ENCODE data around the gene VAV3. TPM values are rescaled to one million over a fixed set of nuclear protein-coding genes. Genes with fewer than 3 reads are reported as not detected.

VAV3 gene
- total RNA-seq, 2 experiments from 2014 or later: 5.1 to 5.2 TPM

GRCh38 chr1:107941123-107941522 lies 23.9 kb downstream of the VAV3 start:
- CTCF ChIA-PET: no interaction called here
- POLR2A ChIA-PET: no interaction called here

- CTCF ChIA-PET: no interaction called here
- POLR2A ChIA-PET: no interaction called here
Measured at GRCh38 chr1:107940701-107941100, 24.3 kb downstream of the VAV3 start.

GRCh38 chr1:107940017-107940577 lies 24.9 kb downstream of the VAV3 start:
- CTCF ChIA-PET: no interaction called here

DNA sequence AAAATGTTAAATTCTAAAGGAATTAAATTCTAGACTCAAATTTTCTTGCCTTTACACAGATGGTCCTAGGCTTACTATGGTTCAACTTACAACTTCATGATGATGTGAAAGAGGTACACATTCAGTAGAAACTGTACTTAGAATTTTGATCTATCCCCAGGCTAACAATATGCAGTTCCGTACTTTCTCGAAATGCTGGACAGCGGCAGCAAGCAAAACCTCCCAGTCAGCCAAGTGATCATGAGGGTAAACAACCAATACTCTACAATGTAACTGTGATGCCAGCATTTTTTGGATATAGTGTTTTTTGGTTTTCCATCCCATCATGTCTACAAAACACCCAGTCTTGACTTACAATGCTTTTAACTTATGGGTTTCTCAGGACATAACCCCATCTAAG lies 25.7 kb downstream of the VAV3 start:
- POLR2A ChIA-PET: no interaction called here
- CTCF ChIA-PET: no interaction called here

More at GRCh38 chr1:107940017-107940577, 24.9 kb downstream of the VAV3 start:
- POLR2A ChIA-PET: no interaction called here

DNA sequence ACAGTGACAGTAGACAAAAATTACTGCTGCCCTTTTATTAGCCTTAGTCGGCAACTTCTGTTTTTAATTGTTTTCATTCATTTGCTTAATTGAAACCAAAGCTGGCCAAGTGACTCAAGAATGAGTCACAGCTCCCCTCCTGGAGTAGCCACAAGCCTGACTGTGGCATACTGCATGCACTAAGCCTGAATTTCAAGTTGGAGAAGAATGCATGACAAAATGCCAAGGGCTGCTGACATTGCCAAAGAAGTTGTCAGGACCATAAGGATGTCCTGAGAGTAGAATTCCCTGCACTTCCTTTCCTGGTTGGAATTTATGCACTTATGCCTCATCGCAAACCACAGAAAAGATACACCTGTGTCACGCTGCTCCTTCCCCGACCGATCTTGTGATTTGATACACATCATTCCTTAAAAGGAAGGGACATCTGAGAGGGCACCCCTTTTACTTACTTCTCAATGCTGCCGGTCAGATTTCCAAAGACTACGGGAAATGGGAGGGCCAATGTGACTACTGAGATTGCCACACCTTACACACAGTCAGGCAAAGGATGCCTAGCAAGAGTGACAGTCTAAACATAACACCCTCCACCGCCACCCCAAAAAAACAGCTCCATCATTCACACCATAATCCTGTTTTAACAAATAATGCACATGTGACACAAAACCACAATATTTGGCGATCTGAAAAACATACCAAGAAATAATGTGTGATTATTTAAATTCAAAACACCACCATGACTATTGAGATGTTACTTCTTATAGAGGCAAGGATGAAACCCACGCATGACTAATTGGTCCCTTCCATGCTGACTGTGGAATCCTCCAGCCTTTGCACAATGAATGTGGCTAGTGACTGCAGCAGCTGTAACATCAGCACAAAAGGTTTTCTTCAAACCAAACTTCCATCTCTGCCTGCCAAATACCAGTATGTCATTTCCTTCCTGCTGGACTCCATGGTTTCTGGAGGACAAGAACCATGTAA lies 28.2 kb downstream of the VAV3 start:
- ChIA-PET POLR2A (interaction anchor here (1.5 kb wide), 1 partner anchor 27 kb away, joined by 6 read pairs; no protein-coding TSS in a partner anchor), CTCF (interaction anchor here (1.0 to 1.1 kb wide), 2 partner anchors 27 to 29 kb away, joined by 3 to 5 read pairs; partner anchors contain the start of gene VAV3)

GRCh38 chr1:107935396-107936064 lies 29.4 kb downstream of the VAV3 start:
- POLR2A ChIA-PET: no interaction called here
- CTCF ChIA-PET: no interaction called here

DNA sequence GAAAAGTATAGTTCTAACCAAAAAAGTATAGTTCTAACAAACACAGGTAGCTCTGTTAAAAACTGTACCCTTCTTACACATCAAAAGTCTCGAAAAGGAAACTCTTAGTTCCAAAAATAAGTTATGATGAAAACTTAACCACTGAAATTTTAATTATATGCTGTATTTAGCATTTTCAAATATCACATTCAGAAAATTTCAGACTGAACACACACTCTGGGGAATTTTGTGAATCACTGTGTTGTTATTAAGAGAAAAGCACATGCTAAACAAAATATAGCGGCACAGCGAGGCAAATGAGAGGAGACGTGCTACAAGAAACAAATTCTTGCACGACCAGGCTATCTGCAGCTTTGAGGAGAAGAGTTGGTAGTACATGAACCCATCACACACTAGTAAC lies 30.4 kb downstream of the VAV3 start:
- ChIA-PET POLR2A (interaction anchor here (1.6 to 1.7 kb wide), 2 partner anchors 29 to 31 kb away, joined by 3 to 10 read pairs; partner anchors contain the start of gene VAV3), CTCF (no interaction called here)

GRCh38 chr1:107933736-107934135 lies 31.2 kb downstream of the VAV3 start:
- ChIA-PET POLR2A (interaction anchor here (1.6 to 1.7 kb wide), 2 partner anchors 30 to 32 kb away, joined by 3 to 10 read pairs; partner anchors contain the start of gene VAV3), CTCF (interaction anchor here (0.7 kb wide), 1 partner anchor 136 kb away, joined by 3 read pairs; no protein-coding TSS in a partner anchor)

DNA sequence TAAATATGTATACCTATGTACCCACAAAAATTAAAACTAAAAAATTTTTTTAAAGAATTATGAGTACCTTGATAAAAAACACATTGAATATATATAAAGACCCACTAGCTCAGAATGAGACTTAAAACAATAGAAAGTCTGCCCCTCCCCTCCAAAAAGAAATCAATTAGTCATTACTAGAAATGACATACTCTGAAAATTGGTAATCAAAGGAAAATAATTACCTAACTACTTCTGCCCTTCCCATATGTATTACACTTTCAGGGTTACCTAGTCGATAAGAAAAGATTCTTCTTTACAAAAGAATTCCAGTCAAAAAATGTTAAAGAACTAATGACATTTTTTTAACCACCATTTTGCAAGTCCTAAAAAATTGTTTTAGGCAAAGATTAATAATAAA lies 34.7 kb downstream of the VAV3 start:
- ChIA-PET CTCF (no interaction called here), POLR2A (no interaction called here)

GRCh38 chr1:107927820-107928219 lies 37.2 kb downstream of the VAV3 start:
- ChIA-PET CTCF (interaction anchor here (1.4 kb wide), 1 partner anchor 198 kb away, joined by 3 read pairs; no protein-coding TSS in a partner anchor), POLR2A (no interaction called here)

- ChIA-PET CTCF (interaction anchor here (1.2 kb wide), 1 partner anchor 145 kb away, joined by 3 read pairs; no protein-coding TSS in a partner anchor), POLR2A (no interaction called here)
Measured at GRCh38 chr1:107926436-107927080, 38.4 kb downstream of the VAV3 start.

GRCh38 chr1:107925565-107925964 lies 39.4 kb downstream of the VAV3 start:
- ChIA-PET POLR2A (no interaction called here), CTCF (no interaction called here)

GRCh38 chr1:107920999-107921398 lies 44.0 kb downstream of the VAV3 start:
- POLR2A ChIA-PET: no interaction called here

GRCh38 chr1:107920561-107920960 lies 44.4 kb downstream of the VAV3 start:
- ChIA-PET CTCF (no interaction called here), POLR2A (interaction anchor here (0.5 kb wide), 1 partner anchor 78 kb away, joined by 3 read pairs; no protein-coding TSS in a partner anchor)

More at GRCh38 chr1:107920999-107921398, 44.0 kb downstream of the VAV3 start:
- CTCF ChIA-PET: no interaction called here

DNA sequence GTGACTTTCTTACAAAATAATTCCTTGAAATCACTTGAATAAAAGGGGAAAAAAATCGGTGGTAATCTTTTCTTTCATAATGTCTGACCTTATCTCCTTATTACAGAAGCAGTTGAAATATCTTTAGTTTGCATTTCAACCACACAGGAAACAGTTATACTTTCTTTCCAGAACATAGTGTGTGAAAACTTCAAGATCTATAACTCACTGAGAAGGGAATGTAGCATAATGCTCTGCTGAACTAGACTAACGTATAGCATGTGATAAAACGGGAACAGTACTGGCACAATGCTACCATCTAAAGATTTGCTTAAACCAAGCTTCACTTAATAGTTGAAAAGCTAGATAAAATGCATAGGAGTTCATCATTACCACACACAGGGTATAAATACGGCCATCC lies 45.0 kb downstream of the VAV3 start:
- ChIA-PET POLR2A (interaction anchor here (0.5 kb wide), 1 partner anchor 77 kb away, joined by 3 read pairs; no protein-coding TSS in a partner anchor), CTCF (no interaction called here)

DNA sequence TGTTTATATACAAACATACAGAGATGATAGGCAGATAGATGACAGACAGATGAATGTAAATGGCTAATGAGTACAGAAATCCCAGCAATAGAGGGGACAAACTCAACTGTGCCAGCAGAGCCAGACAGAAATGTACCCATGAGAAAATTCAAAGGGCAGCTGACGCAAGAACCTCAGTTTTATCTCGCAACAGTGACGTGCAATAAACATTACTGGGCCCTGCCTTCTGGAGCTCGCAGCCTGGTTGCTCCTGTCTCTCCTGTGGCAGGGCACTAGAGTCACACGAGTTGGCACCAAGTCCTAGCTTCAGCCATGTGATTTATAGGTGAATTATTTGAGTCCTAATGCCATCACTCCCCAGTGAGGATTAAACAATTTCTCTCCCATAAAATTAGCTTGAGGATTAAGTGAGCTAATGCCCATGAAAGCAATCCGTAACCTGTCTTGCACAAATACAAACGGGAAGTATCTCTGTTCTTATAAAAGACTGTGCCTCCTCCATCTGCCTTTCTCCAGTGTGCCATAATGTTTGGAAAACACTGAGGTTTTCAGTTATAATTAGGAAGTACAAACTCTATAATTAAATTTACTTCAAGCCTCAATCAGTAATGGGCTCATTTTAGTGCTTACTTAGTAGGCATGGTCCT lies 50.7 kb downstream of the VAV3 start:
- ChIA-PET CTCF (no interaction called here), POLR2A (no interaction called here)

- ChIA-PET POLR2A (no interaction called here), CTCF (no interaction called here)
Measured at GRCh38 chr1:107912656-107913055, 52.3 kb downstream of the VAV3 start.

DNA sequence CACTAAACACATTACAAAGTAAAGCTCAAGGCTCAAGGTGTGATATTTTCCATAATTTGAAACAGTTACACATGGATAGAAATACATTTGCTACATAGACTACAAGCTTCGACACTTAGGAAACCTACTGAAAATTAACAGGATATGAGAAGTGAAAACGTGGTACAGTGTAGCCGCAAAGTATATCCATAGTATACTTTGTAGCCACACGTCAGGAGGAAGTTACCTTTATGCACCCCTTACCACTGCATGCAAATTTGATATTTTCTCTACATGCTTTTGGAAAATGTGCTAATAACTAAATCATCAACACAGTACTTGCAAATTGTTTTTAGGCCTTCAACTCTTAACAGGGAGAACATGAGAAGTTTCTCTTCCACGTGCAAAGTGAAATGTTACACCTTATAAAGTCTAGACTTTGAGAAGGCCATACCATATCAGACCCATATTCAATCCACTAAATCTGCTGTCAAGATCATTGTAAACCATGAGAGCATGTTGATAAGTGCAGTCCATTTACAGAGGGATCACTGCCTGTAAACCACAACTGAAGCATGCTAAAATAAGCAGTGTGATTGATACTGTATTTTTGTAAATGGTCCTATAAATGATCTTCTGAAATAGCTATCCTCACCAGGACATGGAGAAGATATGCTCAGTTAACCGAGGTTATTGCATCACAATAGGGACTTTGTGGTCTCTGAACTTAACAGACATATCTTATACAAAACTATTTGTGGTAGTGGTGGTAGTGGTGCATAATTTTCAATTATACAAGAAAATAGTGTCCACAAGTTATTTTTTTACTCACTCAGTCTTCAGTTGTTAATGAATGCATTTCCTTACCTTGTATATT lies 64.7 kb downstream of the VAV3 start:
- POLR2A ChIA-PET: no interaction called here
- CTCF ChIA-PET: no interaction called here
